ACC112 (cell line): ENCODE results near the gene MYBPHL.

Experiments
- H2AFZ ChIP-seq: fragments of 200-600 bp; sonication (generic); one replicate; pipeline ENCODE4 v1.6.0; 2017; ENCODE audit warnings: antibody characterized with exemption, low read length; ENCODE audit not compliant: unreplicated experiment
- H3K27ac ChIP-seq: fragments of 200-600 bp; sonication (generic); 2 replicates; pipeline ENCODE4 v1.5.1; 2014; ENCODE audit warnings: low read depth, mild to moderate bottlenecking, antibody characterized with exemption, low read length, moderate library complexity
- H3K27me3 ChIP-seq: fragments of 200-600 bp; sonication (generic); 2 replicates; pipeline ENCODE4 v1.6.1; 2014; ENCODE audit warnings: mild to moderate bottlenecking, antibody characterized with exemption, low read length, moderate library complexity, mixed read lengths; ENCODE audit not compliant: insufficient read depth
- H3K36me3 ChIP-seq: fragments of 200-600 bp; sonication (generic); 2 replicates; pipeline ENCODE4 v1.6.1; 2016; ENCODE audit warnings: mild to moderate bottlenecking, antibody characterized with exemption, low read length, moderate library complexity, mixed read lengths; ENCODE audit not compliant: insufficient read depth
- H3K4me1 ChIP-seq: fragments of 200-600 bp; sonication (generic); one replicate; pipeline ENCODE4 v1.6.1; 2016; ENCODE audit warnings: low read length, mixed read lengths; ENCODE audit not compliant: insufficient read depth, unreplicated experiment, control insufficient read depth
- H3K4me3 ChIP-seq: fragments of 200-600 bp; sonication (generic); 2 replicates; pipeline ENCODE4 v1.5.1; 2014; ENCODE audit warnings: mild to moderate bottlenecking, low read depth, low read length
- H3K79me2 ChIP-seq: fragments of 200-600 bp; sonication (generic); one replicate; pipeline ENCODE4 v1.6.0; 2016; ENCODE audit warnings: low read length; ENCODE audit not compliant: control insufficient read depth, unreplicated experiment, insufficient read depth

MYBPHL gene, protein sequence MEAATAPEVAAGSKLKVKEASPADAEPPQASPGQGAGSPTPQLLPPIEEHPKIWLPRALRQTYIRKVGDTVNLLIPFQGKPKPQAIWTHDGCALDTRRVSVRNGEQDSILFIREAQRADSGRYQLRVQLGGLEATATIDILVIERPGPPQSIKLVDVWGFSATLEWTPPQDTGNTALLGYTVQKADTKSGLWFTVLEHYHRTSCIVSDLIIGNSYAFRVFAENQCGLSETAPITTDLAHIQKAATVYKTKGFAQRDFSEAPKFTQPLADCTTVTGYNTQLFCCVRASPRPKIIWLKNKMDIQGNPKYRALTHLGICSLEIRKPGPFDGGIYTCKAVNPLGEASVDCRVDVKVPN

DNA sequence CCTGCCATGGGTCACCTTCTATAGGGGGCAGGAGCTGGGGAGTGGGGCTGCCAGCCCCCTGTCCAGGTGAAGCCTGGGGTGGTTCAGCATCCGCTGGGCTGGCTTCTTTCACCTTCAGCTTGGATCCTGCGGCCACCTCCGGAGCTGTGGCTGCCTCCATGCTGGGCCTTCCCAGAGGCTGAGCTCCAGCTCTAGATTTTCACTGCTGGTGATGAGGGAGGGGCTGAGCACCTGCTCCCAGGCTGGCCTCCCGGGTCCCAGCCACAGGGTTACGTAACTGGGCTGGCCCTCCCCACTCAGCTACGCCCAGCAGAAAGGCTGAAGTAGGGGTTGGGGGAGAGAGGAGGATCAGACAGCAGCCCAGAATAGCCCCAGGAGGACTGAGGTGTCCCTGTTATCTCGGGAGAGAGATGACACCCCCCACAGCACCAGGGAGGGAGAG, at the start of gene MYBPHL:
TSS of gene MYBPHL (minus strand) at position 180 of the 442 bp plus-strand sequence. CDS start at position 160, 20 bp downstream.
- H3K4me1 ChIP-seq, result no peaks in the 10 kb centered on the region
- H3K36me3 ChIP-seq, result no peaks in the 10 kb centered on the region
- no peak within 1 kb of the TSS for H3K27ac ChIP-seq
- H3K4me3 ChIP-seq, result no peak within 1 kb of the TSS
- H2AFZ ChIP-seq, result no peak within 1 kb of the TSS
- H3K27me3 ChIP-seq, result no peaks in the 10 kb centered on the region
- no peaks in the 10 kb centered on the region for H3K79me2 ChIP-seq

DNA sequence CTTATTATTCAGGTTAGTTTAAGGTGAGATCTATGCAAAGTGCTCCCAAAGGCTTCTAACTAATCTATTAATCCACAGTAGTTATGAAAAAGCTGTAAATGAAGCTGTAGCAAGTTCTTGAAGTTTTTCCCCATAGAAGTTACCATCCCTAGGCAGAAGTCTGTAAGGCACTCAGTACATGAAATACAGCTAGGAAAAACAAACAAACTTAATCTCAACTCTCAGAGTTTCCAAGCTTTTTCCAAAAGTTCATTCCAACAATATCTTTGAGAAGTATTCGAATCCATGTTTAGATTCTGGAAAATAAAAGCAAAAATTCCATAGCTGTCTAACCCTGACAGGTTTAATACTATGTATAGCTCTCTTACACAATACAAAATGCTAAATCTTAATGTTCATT, 49.7 kb upstream of the MYBPHL start:
- Histone ChIP-seq H3K4me1 (peaks cover 8% of the 10 kb centered on the region), H3K4me3 (no peak overlapping the region), H3K27ac (no peak overlapping the region), H2AFZ (no peak overlapping the region), H3K36me3 (no peaks in the 10 kb centered on the region), H3K27me3 (no peaks in the 10 kb centered on the region), H3K79me2 (no peaks in the 10 kb centered on the region)

DNA sequence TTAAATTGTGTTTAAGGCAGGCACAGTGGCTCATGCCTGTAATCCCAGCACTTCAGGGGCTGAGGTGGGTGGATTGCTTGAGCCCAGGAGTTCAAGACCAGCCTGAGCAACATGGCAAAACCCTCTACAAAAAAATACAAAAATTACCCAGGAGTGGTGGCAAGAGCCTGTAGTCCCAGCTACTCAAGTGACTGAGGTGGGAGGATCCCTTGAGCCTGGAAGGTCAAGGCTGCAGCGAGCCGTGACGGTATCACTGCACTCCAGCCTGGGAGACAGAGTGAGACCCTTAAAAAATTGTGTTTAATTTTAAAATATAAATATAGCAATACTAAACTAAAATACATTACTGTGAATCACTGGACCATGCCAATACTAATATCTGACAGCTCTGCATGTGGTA, 48.1 kb upstream of the MYBPHL start:
- no peak overlapping the region for H3K27ac ChIP-seq
- H3K79me2 ChIP-seq, result no peaks in the 10 kb centered on the region
- no peaks in the 10 kb centered on the region for H3K4me1 ChIP-seq
- no peaks in the 10 kb centered on the region for H3K27me3 ChIP-seq
- H2AFZ ChIP-seq, result no peak overlapping the region
- H3K36me3 ChIP-seq, result no peaks in the 10 kb centered on the region
- no peak overlapping the region for H3K4me3 ChIP-seq

DNA sequence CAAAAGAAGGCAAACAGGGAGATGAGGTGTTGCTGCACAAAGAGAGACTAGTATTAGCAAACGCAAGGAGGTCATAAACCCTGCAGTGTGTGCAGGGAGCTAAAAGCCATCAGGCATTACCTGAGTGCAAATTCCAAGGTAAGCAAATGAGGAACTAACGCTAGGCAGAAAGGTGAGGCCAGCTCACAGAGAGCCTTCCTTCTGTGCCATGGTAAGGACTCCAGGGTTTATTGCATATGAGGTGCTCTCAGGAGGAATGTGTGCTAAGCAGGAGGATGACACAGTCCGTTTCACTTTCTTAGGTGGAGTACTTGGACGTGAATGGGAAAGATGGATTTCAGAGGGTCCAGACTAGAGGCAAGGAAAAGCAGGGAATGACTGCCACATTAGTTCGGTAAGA, 44.6 kb upstream of the MYBPHL start:
- Histone ChIP-seq H3K4me1 (no peaks in the 10 kb centered on the region), H2AFZ (no peak overlapping the region), H3K4me3 (no peak overlapping the region), H3K79me2 (no peaks in the 10 kb centered on the region), H3K36me3 (no peaks in the 10 kb centered on the region), H3K27me3 (no peaks in the 10 kb centered on the region), H3K27ac (no peak overlapping the region)

DNA sequence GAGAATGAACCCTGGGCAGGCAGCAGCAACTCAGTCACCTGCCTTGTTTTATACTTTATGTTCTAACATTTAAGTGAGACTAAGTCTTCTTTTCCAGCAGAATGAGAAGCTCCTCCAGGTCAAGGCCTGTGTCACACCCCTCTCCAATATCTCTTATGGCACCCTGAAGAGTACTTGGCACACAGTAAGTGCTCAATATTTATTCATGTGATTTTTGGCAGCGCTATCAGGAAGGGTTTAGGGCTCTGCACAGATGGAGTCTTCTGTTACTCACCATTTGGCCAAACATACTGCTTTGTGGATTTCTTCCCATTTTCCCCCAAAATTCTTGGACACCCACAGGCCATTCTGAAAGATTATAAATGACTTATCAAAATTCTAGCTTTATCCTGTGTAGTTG, 43.8 kb upstream of the MYBPHL start:
- Histone ChIP-seq H3K79me2 (no peaks in the 10 kb centered on the region), H3K4me1 (no peaks in the 10 kb centered on the region), H3K36me3 (no peaks in the 10 kb centered on the region), H3K27ac (no peak overlapping the region), H3K27me3 (no peaks in the 10 kb centered on the region), H2AFZ (no peak overlapping the region), H3K4me3 (no peak overlapping the region)

DNA sequence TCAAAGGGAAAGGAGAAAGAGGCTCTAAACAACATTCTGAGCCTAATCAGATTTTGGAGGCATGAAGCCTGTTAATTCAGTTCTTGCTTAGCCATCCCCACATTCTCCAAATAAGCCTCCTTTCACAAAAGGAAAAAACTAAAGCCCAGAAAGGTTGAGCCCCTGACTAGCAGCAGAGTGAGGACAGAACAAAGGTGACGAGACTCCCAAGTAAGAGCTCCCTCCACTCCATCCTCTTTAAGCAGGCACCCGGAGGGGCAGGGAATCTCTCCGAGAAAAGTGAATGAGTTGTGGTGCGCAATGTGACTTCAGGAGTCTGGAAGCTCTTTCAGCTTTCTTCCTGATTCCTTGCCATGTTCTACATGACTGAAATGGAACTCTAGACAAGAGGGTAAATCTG, 43.4 kb upstream of the MYBPHL start:
- Histone ChIP-seq H3K27ac (no peak overlapping the region), H3K4me1 (no peaks in the 10 kb centered on the region), H3K79me2 (no peaks in the 10 kb centered on the region), H3K36me3 (no peaks in the 10 kb centered on the region), H2AFZ (no peak overlapping the region), H3K4me3 (no peak overlapping the region), H3K27me3 (no peaks in the 10 kb centered on the region)

DNA sequence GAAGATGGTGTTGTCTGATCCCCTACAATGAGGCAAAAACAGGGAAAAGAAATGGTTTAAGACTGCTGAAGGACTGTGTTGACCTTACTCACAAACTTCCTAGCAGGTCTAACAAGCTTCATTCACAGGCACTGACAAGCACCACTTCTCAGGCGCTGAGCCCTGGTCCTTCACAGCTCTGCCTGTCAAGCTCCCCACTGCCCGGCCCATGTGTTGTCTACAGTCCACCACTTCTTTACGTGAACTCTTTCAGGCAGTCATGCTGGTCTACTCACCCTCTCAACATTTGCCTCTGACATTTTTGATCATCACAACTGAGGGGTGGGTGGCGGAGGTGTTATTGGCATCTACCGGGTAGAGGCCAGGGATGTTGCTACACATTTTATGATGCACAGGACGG, 40.7 kb upstream of the MYBPHL start:
- Histone ChIP-seq H3K27ac (no peak overlapping the region), H3K4me1 (no peaks in the 10 kb centered on the region), H3K27me3 (no peaks in the 10 kb centered on the region), H3K79me2 (no peaks in the 10 kb centered on the region), H2AFZ (no peak overlapping the region), H3K4me3 (no peak overlapping the region), H3K36me3 (no peaks in the 10 kb centered on the region)

DNA sequence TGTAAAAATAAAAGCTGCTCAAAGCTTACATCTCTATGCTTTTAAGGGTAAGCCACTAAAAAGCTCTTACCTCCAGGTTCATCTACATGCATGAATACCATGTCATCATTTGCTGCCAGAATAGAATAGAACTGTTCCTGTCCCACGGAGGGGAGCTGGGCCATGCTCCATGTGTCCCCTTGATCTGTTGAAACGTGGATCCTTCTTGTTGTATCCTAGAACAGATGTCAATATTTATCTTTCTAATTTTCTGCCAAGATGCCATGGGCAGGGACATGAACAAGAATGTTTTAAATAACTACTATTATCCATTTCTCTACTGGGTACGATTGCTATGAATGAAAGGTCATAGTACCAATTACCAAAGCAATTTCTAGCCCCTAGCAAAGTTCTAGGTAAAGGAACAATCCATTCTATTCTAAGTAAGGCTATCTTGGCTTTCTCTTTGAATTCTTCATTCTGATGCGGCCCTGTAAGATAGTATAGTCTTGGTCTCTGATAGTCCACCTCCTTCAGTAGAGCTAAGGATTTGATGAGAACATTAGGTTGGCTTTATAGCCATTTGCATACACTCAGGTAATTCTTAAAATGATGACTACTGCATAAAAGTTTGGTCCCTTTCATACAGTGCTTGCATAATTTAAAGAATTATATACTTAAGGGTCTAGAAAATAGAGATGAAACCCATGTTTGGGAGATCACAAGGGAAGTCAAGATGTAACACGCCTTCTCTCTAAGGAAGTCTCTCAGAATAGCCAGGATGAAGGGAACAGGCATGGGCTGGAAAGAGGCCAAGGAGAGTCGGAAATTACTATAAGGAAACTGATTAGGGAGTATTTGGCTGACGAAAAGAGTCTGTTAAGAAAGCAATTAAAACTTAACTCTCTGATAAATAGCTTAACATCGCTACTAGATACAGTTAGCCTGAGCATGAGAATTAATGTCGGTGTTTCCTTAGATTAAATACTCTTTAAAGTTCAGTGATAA, 35.4 kb upstream of the MYBPHL start:
- Histone ChIP-seq H3K27me3 (no peaks in the 10 kb centered on the region), H3K4me3 (no peak overlapping the region), H3K36me3 (no peaks in the 10 kb centered on the region), H3K27ac (no peak overlapping the region), H3K79me2 (no peaks in the 10 kb centered on the region), H3K4me1 (no peaks in the 10 kb centered on the region), H2AFZ (no peak overlapping the region)

DNA sequence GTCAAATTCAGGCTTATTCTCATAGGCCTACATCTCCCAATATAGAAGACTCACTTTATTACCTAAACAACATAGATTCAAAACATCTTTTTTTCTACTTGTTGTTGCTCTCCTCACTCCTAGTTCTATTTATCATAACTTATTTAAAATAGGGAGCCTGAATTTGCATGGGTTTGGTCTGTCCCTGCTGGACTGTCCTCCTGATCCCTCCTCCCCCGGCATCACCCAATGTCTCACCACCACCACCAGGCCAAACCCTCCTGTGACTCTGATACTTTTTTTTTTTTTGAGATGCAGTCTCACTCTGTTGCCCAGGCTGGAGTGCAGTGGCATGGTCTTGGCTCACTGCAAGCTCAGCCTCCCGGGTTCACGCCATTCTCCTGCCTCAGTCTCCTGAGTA, 31.8 kb upstream of the MYBPHL start:
- Histone ChIP-seq H3K4me3 (no peak overlapping the region), H3K36me3 (0 out of 2 replicates have a peak, but pooled peaks cover 5% of the 10 kb centered on the region), H3K27ac (no peak overlapping the region), H3K79me2 (no peaks in the 10 kb centered on the region), H3K4me1 (no peaks in the 10 kb centered on the region), H2AFZ (no peak overlapping the region), H3K27me3 (no peaks in the 10 kb centered on the region)

DNA sequence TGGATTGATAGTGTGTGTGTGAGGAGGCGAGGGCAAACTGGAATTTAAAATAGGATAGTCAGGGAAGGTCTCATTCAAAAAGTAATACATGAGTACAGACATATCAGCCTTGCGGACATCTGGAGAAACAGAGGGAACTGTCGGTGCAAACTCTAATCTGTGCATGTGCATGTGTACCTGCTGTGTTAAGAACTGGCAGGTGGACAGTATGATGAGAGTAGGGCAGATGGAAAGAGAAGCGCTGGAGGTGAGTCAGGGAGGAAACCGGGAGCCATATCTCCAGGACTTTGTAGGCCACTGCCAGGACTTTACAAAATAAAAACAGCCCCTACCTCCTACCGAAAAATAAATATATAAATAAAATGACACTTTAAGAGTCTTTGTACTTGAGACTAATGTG, 31.3 kb upstream of the MYBPHL start:
- Histone ChIP-seq H3K4me1 (no peaks in the 10 kb centered on the region), H3K27me3 (no peaks in the 10 kb centered on the region), H3K4me3 (no peak overlapping the region), H2AFZ (no peak overlapping the region), H3K36me3 (0 out of 2 replicates have a peak, but pooled peaks cover 5% of the 10 kb centered on the region), H3K27ac (no peak overlapping the region), H3K79me2 (no peaks in the 10 kb centered on the region)
